ENCODE data around the gene ACSL1. TPM values are rescaled to one million over a fixed set of nuclear protein-coding genes. Genes with fewer than 3 reads are reported as not detected.

Gene ACSL1
- polyA plus RNA-seq, 1 donor from 2014 or later = 30.7 TPM

DNA sequence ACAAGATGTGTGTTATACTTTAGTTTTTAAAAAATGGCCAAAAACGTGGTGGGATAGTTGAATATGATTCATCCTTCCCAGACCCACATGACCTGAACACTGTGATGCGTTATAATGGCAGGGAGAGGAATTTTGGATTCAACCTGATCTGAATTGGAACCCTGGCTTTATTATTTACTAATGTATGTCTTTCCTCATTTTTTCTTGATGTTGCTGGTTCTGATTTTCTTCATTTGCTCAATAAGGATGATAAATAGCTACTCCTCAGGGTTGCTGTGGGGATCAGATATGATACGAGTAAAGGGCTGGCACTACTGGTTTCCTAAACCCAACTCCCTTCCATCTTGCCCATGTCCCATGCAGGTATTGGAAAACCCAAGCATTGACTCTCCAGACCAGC is 24.2 kb upstream of the ACSL1 start:
- Histone ChIP-seq H3K27me3 (ENCODE audit: insufficient read depth, low read depth, low read length) (no peaks in the 10 kb centered on the region), H3K36me3 (ENCODE audit: insufficient read depth, low read length) (no peaks in the 10 kb centered on the region), H4K20me1 (ENCODE audit: insufficient read depth) (no peaks in the 10 kb centered on the region), H3F3A (ENCODE audit: insufficient read depth, low read length, poor library complexity, severe bottlenecking) (no peaks in the 10 kb centered on the region), H3K9me2 (ENCODE audit: insufficient read depth, low read length) (no peaks in the 10 kb centered on the region), H3K4me2 (ENCODE audit: low read length) (no peak overlapping the region), H3K79me2 (replicated peaks; ENCODE audit: insufficient read depth, low read length) (no peaks in the 10 kb centered on the region), H3K4me3 (ENCODE audit: low read length) (no peak overlapping the region), H3K9me3 (ENCODE audit: low read length) (no peaks in the 10 kb centered on the region), H2AFZ (ENCODE audit: low read depth, low read length) (no peak overlapping the region), H3K27ac (ENCODE audit: low read length) (no peak overlapping the region), H3K9ac (ENCODE audit: low read length) (no peak overlapping the region)
- no peak for TF ChIP-seq MXI1 (conservative IDR thresholded peaks at IDR 0.05; ENCODE audit: poor library complexity, severe bottlenecking)
- TF ChIP-seq, protein P1, sequence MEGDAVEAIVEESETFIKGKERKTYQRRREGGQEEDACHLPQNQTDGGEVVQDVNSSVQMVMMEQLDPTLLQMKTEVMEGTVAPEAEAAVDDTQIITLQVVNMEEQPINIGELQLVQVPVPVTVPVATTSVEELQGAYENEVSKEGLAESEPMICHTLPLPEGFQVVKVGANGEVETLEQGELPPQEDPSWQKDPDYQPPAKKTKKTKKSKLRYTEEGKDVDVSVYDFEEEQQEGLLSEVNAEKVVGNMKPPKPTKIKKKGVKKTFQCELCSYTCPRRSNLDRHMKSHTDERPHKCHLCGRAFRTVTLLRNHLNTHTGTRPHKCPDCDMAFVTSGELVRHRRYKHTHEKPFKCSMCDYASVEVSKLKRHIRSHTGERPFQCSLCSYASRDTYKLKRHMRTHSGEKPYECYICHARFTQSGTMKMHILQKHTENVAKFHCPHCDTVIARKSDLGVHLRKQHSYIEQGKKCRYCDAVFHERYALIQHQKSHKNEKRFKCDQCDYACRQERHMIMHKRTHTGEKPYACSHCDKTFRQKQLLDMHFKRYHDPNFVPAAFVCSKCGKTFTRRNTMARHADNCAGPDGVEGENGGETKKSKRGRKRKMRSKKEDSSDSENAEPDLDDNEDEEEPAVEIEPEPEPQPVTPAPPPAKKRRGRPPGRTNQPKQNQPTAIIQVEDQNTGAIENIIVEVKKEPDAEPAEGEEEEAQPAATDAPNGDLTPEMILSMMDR (IDR thresholded peaks at IDR 0.05; ENCODE audit: poor library complexity, severe bottlenecking) = no peak
- no peak for TF ChIP-seq EZH2 (IDR thresholded peaks at IDR 0.05; ENCODE audit: borderline replicate concordance, insufficient read depth, low read length, poor library complexity, severe bottlenecking)
- no peak for TF ChIP-seq RAD21 (conservative IDR thresholded peaks at IDR 0.05)
- TF ChIP-seq SMC3 (conservative IDR thresholded peaks at IDR 0.05; ENCODE audit: poor library complexity) = no peak
- TF ChIP-seq, protein P2, sequence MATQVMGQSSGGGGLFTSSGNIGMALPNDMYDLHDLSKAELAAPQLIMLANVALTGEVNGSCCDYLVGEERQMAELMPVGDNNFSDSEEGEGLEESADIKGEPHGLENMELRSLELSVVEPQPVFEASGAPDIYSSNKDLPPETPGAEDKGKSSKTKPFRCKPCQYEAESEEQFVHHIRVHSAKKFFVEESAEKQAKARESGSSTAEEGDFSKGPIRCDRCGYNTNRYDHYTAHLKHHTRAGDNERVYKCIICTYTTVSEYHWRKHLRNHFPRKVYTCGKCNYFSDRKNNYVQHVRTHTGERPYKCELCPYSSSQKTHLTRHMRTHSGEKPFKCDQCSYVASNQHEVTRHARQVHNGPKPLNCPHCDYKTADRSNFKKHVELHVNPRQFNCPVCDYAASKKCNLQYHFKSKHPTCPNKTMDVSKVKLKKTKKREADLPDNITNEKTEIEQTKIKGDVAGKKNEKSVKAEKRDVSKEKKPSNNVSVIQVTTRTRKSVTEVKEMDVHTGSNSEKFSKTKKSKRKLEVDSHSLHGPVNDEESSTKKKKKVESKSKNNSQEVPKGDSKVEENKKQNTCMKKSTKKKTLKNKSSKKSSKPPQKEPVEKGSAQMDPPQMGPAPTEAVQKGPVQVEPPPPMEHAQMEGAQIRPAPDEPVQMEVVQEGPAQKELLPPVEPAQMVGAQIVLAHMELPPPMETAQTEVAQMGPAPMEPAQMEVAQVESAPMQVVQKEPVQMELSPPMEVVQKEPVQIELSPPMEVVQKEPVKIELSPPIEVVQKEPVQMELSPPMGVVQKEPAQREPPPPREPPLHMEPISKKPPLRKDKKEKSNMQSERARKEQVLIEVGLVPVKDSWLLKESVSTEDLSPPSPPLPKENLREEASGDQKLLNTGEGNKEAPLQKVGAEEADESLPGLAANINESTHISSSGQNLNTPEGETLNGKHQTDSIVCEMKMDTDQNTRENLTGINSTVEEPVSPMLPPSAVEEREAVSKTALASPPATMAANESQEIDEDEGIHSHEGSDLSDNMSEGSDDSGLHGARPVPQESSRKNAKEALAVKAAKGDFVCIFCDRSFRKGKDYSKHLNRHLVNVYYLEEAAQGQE (IDR thresholded peaks at IDR 0.05; ENCODE audit: borderline replicate concordance) = no peak
- TF ChIP-seq TAF1 (IDR thresholded peaks at IDR 0.05; ENCODE audit: low read depth) = no peak
- TF ChIP-seq POLR2AphosphoS5 (IDR thresholded peaks at IDR 0.05) = no peak
- no peak for TF ChIP-seq EP300 (conservative IDR thresholded peaks at IDR 0.05; ENCODE audit: poor library complexity, severe bottlenecking)

DNA sequence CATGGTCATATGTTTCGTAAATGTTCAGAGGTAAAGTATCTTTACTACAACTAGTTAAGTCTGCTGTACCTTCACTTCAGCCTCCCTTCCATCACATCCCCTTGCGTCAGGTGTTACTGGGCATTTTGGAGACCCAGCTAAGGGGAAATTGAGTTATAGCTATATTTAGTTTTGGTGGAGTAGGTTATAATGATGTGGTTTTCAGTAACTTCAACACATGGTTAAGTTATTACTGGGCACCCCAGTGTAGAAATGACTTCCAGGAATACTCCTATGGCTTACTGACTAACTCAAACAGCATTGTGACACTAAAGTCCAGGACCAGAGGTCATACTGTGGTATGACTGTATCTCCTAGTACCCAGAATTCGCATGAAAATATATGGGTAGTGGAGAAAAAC is 23.4 kb upstream of the ACSL1 start:
- H4K20me1 ChIP-seq (ENCODE audit: insufficient read depth) = no peaks in the 10 kb centered on the region
- H3F3A ChIP-seq (ENCODE audit: insufficient read depth, low read length, poor library complexity, severe bottlenecking) = no peaks in the 10 kb centered on the region
- H3K36me3 ChIP-seq (ENCODE audit: insufficient read depth, low read length) = no peaks in the 10 kb centered on the region
- H3K4me3 ChIP-seq (ENCODE audit: low read length) = no peak overlapping the region
- no peaks in the 10 kb centered on the region for H3K9me2 ChIP-seq (ENCODE audit: insufficient read depth, low read length)
- no peaks in the 10 kb centered on the region for H3K79me2 ChIP-seq (replicated peaks; ENCODE audit: insufficient read depth, low read length)
- no peak overlapping the region for H3K9ac ChIP-seq (ENCODE audit: low read length)
- no peak overlapping the region for H3K27ac ChIP-seq (ENCODE audit: low read length)
- TF ChIP-seq, protein P1 (IDR thresholded peaks at IDR 0.05; ENCODE audit: poor library complexity, severe bottlenecking) = no peak
- TF ChIP-seq SMC3 (conservative IDR thresholded peaks at IDR 0.05; ENCODE audit: poor library complexity) (no peak), EP300 (conservative IDR thresholded peaks at IDR 0.05; ENCODE audit: poor library complexity, severe bottlenecking) (no peak), RAD21 (conservative IDR thresholded peaks at IDR 0.05) (no peak), EZH2 (IDR thresholded peaks at IDR 0.05; ENCODE audit: borderline replicate concordance, insufficient read depth, low read length, poor library complexity, severe bottlenecking) (no peak)
- TF ChIP-seq, protein P2 (IDR thresholded peaks at IDR 0.05; ENCODE audit: borderline replicate concordance) = no peak
- H2AFZ ChIP-seq (ENCODE audit: low read depth, low read length) = no peak overlapping the region
- H3K9me3 ChIP-seq (ENCODE audit: low read length) = no peaks in the 10 kb centered on the region
- H3K4me2 ChIP-seq (ENCODE audit: low read length) = no peak overlapping the region
- H3K27me3 ChIP-seq (ENCODE audit: insufficient read depth, low read depth, low read length) = no peaks in the 10 kb centered on the region
